ENCODE measurements around the gene PCDHGA4. TPM values are rescaled to one million over a fixed set of nuclear protein-coding genes. Genes with fewer than 3 reads are reported as not detected.

The PCDHGA4 gene
- total and polyA plus RNA-seq, 2 of the 13 experiments (the other 11 are each of a cell fraction or from before 2014, with no cell fraction given): 0.49 to 0.58 TPM

GRCh38 chr5:141320225-141321169, 34.3 kb upstream of the PCDHGA4 start, which contains the start of gene TAF7 (continued):
- TF ChIP-seq, protein P1, sequence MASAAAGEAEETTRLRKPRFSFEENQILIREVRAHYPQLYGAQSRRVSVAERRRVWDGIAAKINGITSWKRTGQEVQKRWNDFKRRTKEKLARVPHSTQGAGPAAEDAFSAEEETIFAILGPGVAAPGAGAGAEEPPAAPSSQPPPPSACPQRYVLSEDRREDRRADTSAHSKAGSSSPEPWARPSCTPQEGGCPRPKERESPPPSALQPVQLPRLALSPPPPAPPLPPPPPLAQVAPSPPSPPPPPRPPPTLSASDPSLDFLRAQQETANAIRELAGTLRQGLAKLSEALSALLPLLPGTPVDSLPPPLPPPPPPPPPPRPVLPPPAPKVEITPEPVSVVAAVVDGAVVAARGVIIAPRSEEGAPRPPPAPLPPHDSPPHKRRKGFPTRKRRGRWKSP (CRISPR knock-in tag; IDR thresholded peaks at IDR 0.05): no peak
- TF ChIP-seq, protein P2, sequence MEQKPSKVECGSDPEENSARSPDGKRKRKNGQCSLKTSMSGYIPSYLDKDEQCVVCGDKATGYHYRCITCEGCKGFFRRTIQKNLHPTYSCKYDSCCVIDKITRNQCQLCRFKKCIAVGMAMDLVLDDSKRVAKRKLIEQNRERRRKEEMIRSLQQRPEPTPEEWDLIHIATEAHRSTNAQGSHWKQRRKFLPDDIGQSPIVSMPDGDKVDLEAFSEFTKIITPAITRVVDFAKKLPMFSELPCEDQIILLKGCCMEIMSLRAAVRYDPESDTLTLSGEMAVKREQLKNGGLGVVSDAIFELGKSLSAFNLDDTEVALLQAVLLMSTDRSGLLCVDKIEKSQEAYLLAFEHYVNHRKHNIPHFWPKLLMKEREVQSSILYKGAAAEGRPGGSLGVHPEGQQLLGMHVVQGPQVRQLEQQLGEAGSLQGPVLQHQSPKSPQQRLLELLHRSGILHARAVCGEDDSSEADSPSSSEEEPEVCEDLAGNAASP (CRISPR knock-in tag; IDR thresholded peaks at IDR 0.05; ENCODE audit: borderline replicate concordance): 0 out of 2 replicates have a peak, but pooled peaks have one; percentile 11
- TF ChIP-seq ZFX (CRISPR knock-in tag; IDR thresholded peaks at IDR 0.05; ENCODE audit: low read depth) (peak; percentile 95), YEATS4 (CRISPR knock-in tag; IDR thresholded peaks at IDR 0.05; ENCODE audit: borderline replicate concordance) (peak; percentile 60), PAXIP1 (CRISPR knock-in tag; conservative IDR thresholded peaks at IDR 0.05) (no peak; the same call in 1 of the 2 replicates), STAT6 (CRISPR knock-in tag; IDR thresholded peaks at IDR 0.05; ENCODE audit: borderline replicate concordance) (0 out of 2 replicates have a peak, but pooled peaks have one; percentile 13), NAIF1 (CRISPR knock-in tag; IDR thresholded peaks at IDR 0.05; ENCODE audit: borderline replicate concordance) (peak; percentile 86), NFE2 (CRISPR knock-in tag; IDR thresholded peaks at IDR 0.05) (no peak), ZNF746 (CRISPR knock-in tag; IDR thresholded peaks at IDR 0.05) (no peak), SOX6 (IDR thresholded peaks at IDR 0.05) (no peak), SOX6 (CRISPR knock-in tag; IDR thresholded peaks at IDR 0.05) (peak; percentile 57), SAFB2 (CRISPR knock-in tag; IDR thresholded peaks at IDR 0.05; ENCODE audit: borderline replicate concordance, low read depth) (peak; percentile 77; the same call in 1 of the 2 replicates)
- TF ChIP-seq, protein P3, sequence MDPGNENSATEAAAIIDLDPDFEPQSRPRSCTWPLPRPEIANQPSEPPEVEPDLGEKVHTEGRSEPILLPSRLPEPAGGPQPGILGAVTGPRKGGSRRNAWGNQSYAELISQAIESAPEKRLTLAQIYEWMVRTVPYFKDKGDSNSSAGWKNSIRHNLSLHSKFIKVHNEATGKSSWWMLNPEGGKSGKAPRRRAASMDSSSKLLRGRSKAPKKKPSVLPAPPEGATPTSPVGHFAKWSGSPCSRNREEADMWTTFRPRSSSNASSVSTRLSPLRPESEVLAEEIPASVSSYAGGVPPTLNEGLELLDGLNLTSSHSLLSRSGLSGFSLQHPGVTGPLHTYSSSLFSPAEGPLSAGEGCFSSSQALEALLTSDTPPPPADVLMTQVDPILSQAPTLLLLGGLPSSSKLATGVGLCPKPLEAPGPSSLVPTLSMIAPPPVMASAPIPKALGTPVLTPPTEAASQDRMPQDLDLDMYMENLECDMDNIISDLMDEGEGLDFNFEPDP (CRISPR knock-in tag; conservative IDR thresholded peaks at IDR 0.05): peak; percentile 89; the same call in 1 of the 2 replicates
- TF ChIP-seq, protein P4, sequence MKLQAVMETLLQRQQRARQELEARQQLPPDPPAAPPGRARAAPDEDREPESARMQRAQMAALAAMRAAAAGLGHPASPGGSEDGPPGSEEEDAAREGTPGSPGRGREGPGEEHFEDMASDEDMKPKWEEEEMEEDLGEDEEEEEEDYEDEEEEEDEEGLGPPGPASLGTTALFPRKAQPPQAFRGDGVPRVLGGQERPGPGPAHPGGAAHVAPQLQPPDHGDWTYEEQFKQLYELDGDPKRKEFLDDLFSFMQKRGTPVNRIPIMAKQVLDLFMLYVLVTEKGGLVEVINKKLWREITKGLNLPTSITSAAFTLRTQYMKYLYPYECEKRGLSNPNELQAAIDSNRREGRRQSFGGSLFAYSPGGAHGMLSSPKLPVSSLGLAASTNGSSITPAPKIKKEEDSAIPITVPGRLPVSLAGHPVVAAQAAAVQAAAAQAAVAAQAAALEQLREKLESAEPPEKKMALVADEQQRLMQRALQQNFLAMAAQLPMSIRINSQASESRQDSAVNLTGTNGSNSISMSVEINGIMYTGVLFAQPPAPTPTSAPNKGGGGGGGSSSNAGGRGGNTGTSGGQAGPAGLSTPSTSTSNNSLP (IDR thresholded peaks at IDR 0.05; ENCODE audit: low read depth, low read length): 0 out of 2 replicates have a peak, but pooled peaks have one; percentile 14

All from HepG2 (cell line).